Measurements from ENCODE around the gene INSYN1.

- TF ChIP-seq, protein P1, sequence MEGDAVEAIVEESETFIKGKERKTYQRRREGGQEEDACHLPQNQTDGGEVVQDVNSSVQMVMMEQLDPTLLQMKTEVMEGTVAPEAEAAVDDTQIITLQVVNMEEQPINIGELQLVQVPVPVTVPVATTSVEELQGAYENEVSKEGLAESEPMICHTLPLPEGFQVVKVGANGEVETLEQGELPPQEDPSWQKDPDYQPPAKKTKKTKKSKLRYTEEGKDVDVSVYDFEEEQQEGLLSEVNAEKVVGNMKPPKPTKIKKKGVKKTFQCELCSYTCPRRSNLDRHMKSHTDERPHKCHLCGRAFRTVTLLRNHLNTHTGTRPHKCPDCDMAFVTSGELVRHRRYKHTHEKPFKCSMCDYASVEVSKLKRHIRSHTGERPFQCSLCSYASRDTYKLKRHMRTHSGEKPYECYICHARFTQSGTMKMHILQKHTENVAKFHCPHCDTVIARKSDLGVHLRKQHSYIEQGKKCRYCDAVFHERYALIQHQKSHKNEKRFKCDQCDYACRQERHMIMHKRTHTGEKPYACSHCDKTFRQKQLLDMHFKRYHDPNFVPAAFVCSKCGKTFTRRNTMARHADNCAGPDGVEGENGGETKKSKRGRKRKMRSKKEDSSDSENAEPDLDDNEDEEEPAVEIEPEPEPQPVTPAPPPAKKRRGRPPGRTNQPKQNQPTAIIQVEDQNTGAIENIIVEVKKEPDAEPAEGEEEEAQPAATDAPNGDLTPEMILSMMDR (IDR thresholded peaks at IDR 0.05) = no peak
- TF ChIP-seq POLR2A (IDR thresholded peaks at IDR 0.05) = no peak
These were observed 7.5 kb upstream of the INSYN1 start for GRCh38 chr15:73760330-73761329.

Data from prostate gland (tissue), 2 donors.